ENCODE measurements around the gene SLC24A2. TPM values are rescaled to one million over a fixed set of nuclear protein-coding genes. Genes with fewer than 3 reads are reported as not detected.

The SLC24A2 gene
- total RNA-seq, 4 donors from 2014 or later = under 0.01 TPM; not detected in 3

GRCh38 chr9:19759066-19759465, 29.8 kb downstream of the SLC24A2 start:
- TF ChIP-seq CTCF (IDR thresholded peaks at IDR 0.05; ENCODE audit: low read depth) = no peak

- no peak for TF ChIP-seq CTCF (IDR thresholded peaks at IDR 0.05; ENCODE audit: low read depth)
Measured at GRCh38 chr9:19757745-19758144, 31.1 kb downstream of the SLC24A2 start.

- TF ChIP-seq CTCF (IDR thresholded peaks at IDR 0.05; ENCODE audit: low read depth) = no peak
Measured at GRCh38 chr9:19754921-19755320, 33.9 kb downstream of the SLC24A2 start.

- TF ChIP-seq CTCF (IDR thresholded peaks at IDR 0.05; ENCODE audit: low read depth) = no peak
Measured at GRCh38 chr9:19748278-19749126, 40.3 kb downstream of the SLC24A2 start.

GRCh38 chr9:19746223-19746622, 42.6 kb downstream of the SLC24A2 start:
- TF ChIP-seq CTCF (IDR thresholded peaks at IDR 0.05; ENCODE audit: low read depth) = no peak

GRCh38 chr9:19741178-19741577, 47.7 kb downstream of the SLC24A2 start:
- TF ChIP-seq CTCF (IDR thresholded peaks at IDR 0.05; ENCODE audit: low read depth) = no peak
